Medulla oblongata (tissue), 1 donor: ENCODE results near the gene C2CD4B.
A peak's percentile ranks its signal among the peaks of the same experiment; 100 is the strongest.

Experiments used
- DNase-seq: peaks from one replicate; pipeline ENCODE4 v3.0.0-alpha.2; 2015; ENCODE audit errors: extremely low spot score

C2CD4B gene

GRCh38 chr15:62119227-62119864, 45.7 kb downstream of the C2CD4B start:
- DNase-seq: peak; percentile 18

- no peak for DNase-seq
Observed at GRCh38 chr15:62118520-62119226, 46.4 kb downstream of the C2CD4B start.

- no peak for DNase-seq
Observed at GRCh38 chr15:62115847-62116246, 49.2 kb downstream of the C2CD4B start.
